Measurements from ENCODE around the gene ODAD2.

GRCh38 chr10:28047061-28047460, 48.2 kb upstream of the ODAD2 start:
- no peak for TF ChIP-seq CTCF (IDR thresholded peaks at IDR 0.05)
- TF ChIP-seq POLR2AphosphoS5 (IDR thresholded peaks at IDR 0.05): no peak
- no peak for TF ChIP-seq POLR2A (IDR thresholded peaks at IDR 0.05)
- TF ChIP-seq EP300 (IDR thresholded peaks at IDR 0.05; ENCODE audit: low read depth): no peak

Data from transverse colon (tissue), 4 donors.